NT2/D1 (cell line): ENCODE measurements around the gene HGFAC.

Experiments
- SUZ12 ChIP-seq: IDR thresholded peaks from 2 replicates; pipeline ENCODE4 v1.6.1; 2011; ENCODE audit not compliant: insufficient read length, insufficient read depth; ENCODE audit errors: extremely low read depth
- YY1 ChIP-seq: IDR thresholded peaks from 2 replicates; pipeline ENCODE4 v1.6.1; 2011; ENCODE audit not compliant: insufficient read length, insufficient read depth
- ZNF274 ChIP-seq: IDR thresholded peaks from 2 replicates; pipeline ENCODE4 v1.6.1; 2011; ENCODE audit warnings: mild to moderate bottlenecking, low read depth, low read length

- no peak for TF ChIP-seq ZNF274
- no peak for TF ChIP-seq YY1
- no peak for TF ChIP-seq SUZ12
Observed at GRCh38 chr4:3401436-3402171, 40.2 kb upstream of the HGFAC start.
